Measurements from ENCODE around the gene KIAA0586. TPM values are rescaled to one million over a fixed set of nuclear protein-coding genes. Genes with fewer than 3 reads are reported as not detected.

KIAA0586 gene
- total RNA-seq, 1 experiment from 2014 or later, result 25.7 TPM

- Histone ChIP-seq H3K9me3 (ENCODE audit: control insufficient read depth in 1 of 2, insufficient read depth in 1 of 2, low read depth in 1 of 2, low read length in 2 of 2) (no peaks in the 10 kb centered on the region), H2AFZ (ENCODE audit: low read depth, low read length, poor library complexity, severe bottlenecking) (no peak overlapping the region), H3K79me2 (ENCODE audit: insufficient read depth, low read length) (no peaks in the 10 kb centered on the region), H3K4me1 (ENCODE audit: control insufficient read depth in 1 of 2, insufficient read depth in 2 of 2, low read length in 2 of 2) (no peaks in the 10 kb centered on the region), H4K20me1 (ENCODE audit: insufficient read depth) (no peaks in the 10 kb centered on the region), H3K36me3 (ENCODE audit: control insufficient read depth in 1 of 2, insufficient read depth in 2 of 2, low read length in 2 of 2) (peaks cover 6 to 15% of the 10 kb centered on the region in 2 experiments), H3K4me2 (ENCODE audit: low read length) (no peak overlapping the region), H3K9me2 (ENCODE audit: insufficient read depth) (no peaks in the 10 kb centered on the region), H3K9ac (ENCODE audit: low read length) (no peak overlapping the region), H3K27me3 (ENCODE audit: insufficient read depth, low read length) (no peaks in the 10 kb centered on the region), H3K27ac (ENCODE audit: low read depth, low read length) (no peak overlapping the region), H3K4me3 (replicated peaks in 1 of 2; ENCODE audit: low read depth in 1 of 2, low read length in 2 of 2) (no peak overlapping the region)
- no peak for TF ChIP-seq TCF7L2 (IDR thresholded peaks at IDR 0.05; ENCODE audit: borderline replicate concordance, extremely low read depth, insufficient read depth, insufficient read length)
- TF ChIP-seq ZBTB33 (IDR thresholded peaks at IDR 0.05; ENCODE audit: extremely low read depth, insufficient replicate concordance, low read length), result no peak
- TF ChIP-seq CTCF (IDR thresholded peaks at IDR 0.05 in 2 of 3, conservative IDR thresholded peaks at IDR 0.05 in 1 of 3; ENCODE audit: borderline replicate concordance in 1 of 3, insufficient read depth in 1 of 3, low read depth in 2 of 3, low read length in 2 of 3), result no peak
- TF ChIP-seq ATF3 (IDR thresholded peaks at IDR 0.05), result no peak
- no peak for TF ChIP-seq FOSL1 (IDR thresholded peaks at IDR 0.05; ENCODE audit: low read depth)
- no peak for TF ChIP-seq CBX3 (IDR thresholded peaks at IDR 0.05; ENCODE audit: low read depth)
- no peak for TF ChIP-seq MAX (IDR thresholded peaks at IDR 0.05)
- CTCF ChIA-PET, result no interaction called here
- POLR2A ChIA-PET, result no interaction called here
- no peak for ATAC-seq
- BruUV-seq (replicated peaks), result no TSS peak
- RAD21 ChIA-PET (ENCODE audit: low non-redundant PET in 1 of 2, low total read pairs in 2 of 2, uncharacterized antibody in 2 of 2, unreplicated experiment in 2 of 2), result no interaction called here
- intact Hi-C loops (cut with micrococcal nuclease), result no loop called here
- no peak for DNase-seq (ENCODE audit: low read depth, low spot score)
Measured at GRCh38 chr14:58439476-58439875, 12.0 kb downstream of the KIAA0586 start.

Measured in HCT116 (cell line).